Measurements from ENCODE around the gene CSF3. TPM values are rescaled to one million over a fixed set of nuclear protein-coding genes. Genes with fewer than 3 reads are reported as not detected.

CSF3 gene
- total RNA-seq, 1 donor from 2014 or later, result 0.52 TPM

DNA sequence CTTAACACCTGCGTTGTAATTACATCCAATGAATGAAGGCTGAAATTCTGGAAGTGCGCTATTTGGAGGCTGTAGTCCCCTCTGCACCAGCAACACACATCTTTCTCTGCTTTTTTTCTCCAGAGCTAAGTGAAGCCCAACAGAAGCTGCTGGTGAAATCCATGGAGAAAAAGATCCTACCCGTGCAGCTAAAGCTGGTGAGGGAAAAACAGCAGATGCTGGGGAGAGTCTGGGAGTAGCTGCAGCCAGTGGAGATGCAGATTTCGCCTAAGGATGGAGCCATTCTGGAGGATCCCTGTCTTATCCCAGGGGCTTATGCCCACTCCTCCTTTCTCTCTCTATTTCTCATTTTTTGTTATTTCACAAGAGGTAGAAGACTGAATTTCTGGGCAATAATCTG, 39.4 kb upstream of the CSF3 start:
- no peak overlapping the region for H3K4me3 ChIP-seq (ENCODE audit: low read length in 3 of 3)
- no peaks in the 10 kb centered on the region for H3K9me3 ChIP-seq (ENCODE audit: control insufficient read depth in 3 of 3, low read length in 3 of 3)
- H3K36me3 ChIP-seq (ENCODE audit: control insufficient read depth in 3 of 3, insufficient read depth in 3 of 3, low read length in 3 of 3), result peaks cover 0 to 1% (median 0%) of the 10 kb centered on the region in 3 donors
- H3K27ac ChIP-seq (ENCODE audit: low read depth, low read length), result no peak overlapping the region
- H3K27me3 ChIP-seq (ENCODE audit: control insufficient read depth in 3 of 3, insufficient read depth in 3 of 3, low read length in 3 of 3), result peaks cover 0 to 8% (median 8%) of the 10 kb centered on the region in 3 donors
- peaks cover 6 to 13% (median 7%) of the 10 kb centered on the region in 3 donors for H3K4me1 ChIP-seq (ENCODE audit: control insufficient read depth in 3 of 3, insufficient read depth in 3 of 3, low read length in 3 of 3)
- H3K9ac ChIP-seq (ENCODE audit: low read depth in 1 of 3, low read length in 3 of 3), result no peak overlapping the region

DNA sequence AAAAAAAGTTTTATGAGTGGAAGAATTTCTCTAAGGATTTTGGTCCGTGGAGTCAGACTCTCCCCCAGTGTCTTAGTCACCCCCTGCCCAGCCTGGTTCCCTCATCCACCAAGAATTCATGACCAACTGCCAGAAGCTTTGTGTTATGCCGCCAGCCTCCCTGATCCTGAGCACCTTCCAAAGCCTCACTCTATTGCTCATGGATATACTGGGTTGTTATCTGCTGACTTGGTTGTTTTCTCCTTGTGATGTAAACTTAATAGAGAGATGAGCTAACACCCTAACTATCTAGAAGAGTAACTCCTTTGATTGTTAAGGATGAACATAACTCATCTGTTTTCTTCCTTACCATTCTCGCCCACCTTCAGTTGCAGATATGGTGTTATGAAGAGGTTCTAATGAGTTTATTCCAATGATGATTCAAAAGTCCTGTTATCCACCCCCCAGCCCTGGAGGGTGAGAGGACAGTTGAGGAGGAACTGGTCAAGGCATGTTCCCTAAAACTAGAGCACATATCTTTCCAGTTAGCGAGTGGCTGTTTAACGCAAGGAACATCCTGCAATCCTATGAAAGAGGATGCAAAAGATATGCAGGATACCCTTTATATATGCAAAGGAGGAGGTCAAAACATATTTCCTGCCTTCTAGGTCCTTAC, 36.1 kb upstream of the CSF3 start:
- Histone ChIP-seq H3K9ac (ENCODE audit: low read depth in 1 of 3, low read length in 3 of 3) (no peak overlapping the region), H3K9me3 (ENCODE audit: control insufficient read depth in 3 of 3, low read length in 3 of 3) (no peaks in the 10 kb centered on the region), H3K4me3 (ENCODE audit: low read length in 3 of 3) (peak overlapping the region in 1 of 3 donors; percentile 99), H3K27me3 (ENCODE audit: control insufficient read depth in 3 of 3, insufficient read depth in 3 of 3, low read length in 3 of 3) (peaks cover 0 to 5% (median 5%) of the 10 kb centered on the region in 3 donors), H3K36me3 (ENCODE audit: control insufficient read depth in 3 of 3, insufficient read depth in 3 of 3, low read length in 3 of 3) (peaks cover under 1 to 6% (median 3%) of the 10 kb centered on the region in 3 donors), H3K4me1 (ENCODE audit: control insufficient read depth in 3 of 3, insufficient read depth in 3 of 3, low read length in 3 of 3) (peaks cover 17 to 32% (median 24%) of the 10 kb centered on the region in 3 donors), H3K27ac (ENCODE audit: low read depth, low read length) (no peak overlapping the region)

- Histone ChIP-seq H3K9ac (ENCODE audit: low read depth in 1 of 3, low read length in 3 of 3) (peak overlapping the region; percentile 82 to 99 (median 98)), H3K9me3 (ENCODE audit: control insufficient read depth in 3 of 3, low read length in 3 of 3) (no peaks in the 10 kb centered on the region), H3K27me3 (ENCODE audit: control insufficient read depth in 3 of 3, insufficient read depth in 3 of 3, low read length in 3 of 3) (peaks cover 0 to 5% (median 0%) of the 10 kb centered on the region in 3 donors), H3K27ac (ENCODE audit: low read depth, low read length) (peak overlapping the region; percentile 98), H3K4me3 (ENCODE audit: low read length in 3 of 3) (peak overlapping the region; percentile 93 to 99 (median 96)), H3K36me3 (ENCODE audit: control insufficient read depth in 3 of 3, insufficient read depth in 3 of 3, low read length in 3 of 3) (peaks cover 8 to 13% (median 11%) of the 10 kb centered on the region in 3 donors), H3K4me1 (ENCODE audit: control insufficient read depth in 3 of 3, insufficient read depth in 3 of 3, low read length in 3 of 3) (peaks cover 17 to 36% (median 24%) of the 10 kb centered on the region in 3 donors)
Observed at GRCh38 chr17:39979893-39980350, 35.3 kb upstream of the CSF3 start.

DNA sequence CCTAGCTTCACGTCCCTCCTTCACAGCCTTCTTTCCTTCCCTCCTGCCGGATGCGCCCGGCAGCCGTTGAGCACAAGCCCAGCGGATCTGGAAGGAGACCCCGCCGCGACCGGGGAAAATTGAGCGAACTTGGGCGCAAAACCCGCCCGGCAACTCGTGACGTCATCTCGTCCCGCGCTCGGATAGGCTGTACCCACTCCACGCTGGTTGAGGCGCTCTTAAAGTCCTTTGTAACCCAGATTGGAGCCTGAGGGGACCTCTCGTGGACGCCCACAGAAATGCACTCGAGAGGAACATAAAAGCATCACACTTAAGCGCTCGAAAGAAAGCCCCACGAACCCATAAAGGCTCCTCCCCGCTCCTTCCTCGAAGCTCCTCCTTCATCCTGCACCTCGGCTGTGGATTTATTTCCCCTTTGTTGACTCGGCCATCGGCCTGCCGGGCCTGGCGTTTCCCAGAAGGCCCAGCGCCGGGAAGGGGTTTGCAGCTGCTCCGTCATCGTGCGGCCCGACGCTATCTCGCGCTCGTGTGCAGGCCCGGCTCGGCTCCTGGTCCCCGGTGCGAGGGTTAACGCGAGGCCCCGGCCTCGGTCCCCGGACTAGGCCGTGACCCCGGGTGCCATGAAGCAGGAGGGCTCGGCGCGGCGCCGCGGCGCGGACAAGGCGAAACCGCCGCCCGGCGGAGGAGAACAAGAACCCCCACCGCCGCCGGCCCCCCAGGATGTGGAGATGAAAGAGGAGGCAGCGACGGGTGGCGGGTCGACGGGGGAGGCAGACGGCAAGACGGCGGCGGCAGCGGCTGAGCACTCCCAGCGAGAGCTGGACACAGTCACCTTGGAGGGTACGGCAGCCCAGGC, 34.7 kb upstream of the CSF3 start, which contains the start of gene PSMD3:
Gene PSMD3 (plus strand): TSS at position 457 of the 856 bp plus-strand sequence. CDS start 164 bp downstream, at position 621.
- Histone ChIP-seq H3K4me1 (ENCODE audit: control insufficient read depth in 3 of 3, insufficient read depth in 3 of 3, low read length in 3 of 3) (peaks cover 17 to 36% (median 24%) of the 10 kb centered on the region in 3 donors), H3K27me3 (ENCODE audit: control insufficient read depth in 3 of 3, insufficient read depth in 3 of 3, low read length in 3 of 3) (peaks cover 0 to 4% (median 0%) of the 10 kb centered on the region in 3 donors), H3K9ac (ENCODE audit: low read depth in 1 of 3, low read length in 3 of 3) (peak within 1 kb of the TSS; percentile 98 to 99 (median 99)), H3K27ac (ENCODE audit: low read depth, low read length) (peak within 1 kb of the TSS; percentile 98), H3K4me3 (ENCODE audit: low read length in 3 of 3) (peak within 1 kb of the TSS; percentile 93 to 99 (median 96)), H3K9me3 (ENCODE audit: control insufficient read depth in 3 of 3, low read length in 3 of 3) (no peaks in the 10 kb centered on the region), H3K36me3 (ENCODE audit: control insufficient read depth in 3 of 3, insufficient read depth in 3 of 3, low read length in 3 of 3) (peaks cover 15 to 20% (median 17%) of the 10 kb centered on the region in 3 donors)

GRCh38 chr17:39981207-39981741, 34.0 kb upstream of the CSF3 start:
- Histone ChIP-seq H3K27me3 (ENCODE audit: control insufficient read depth in 3 of 3, insufficient read depth in 3 of 3, low read length in 3 of 3) (no peaks in the 10 kb centered on the region), H3K4me1 (ENCODE audit: control insufficient read depth in 3 of 3, insufficient read depth in 3 of 3, low read length in 3 of 3) (peaks cover 17 to 36% (median 24%) of the 10 kb centered on the region in 3 donors), H3K9me3 (ENCODE audit: control insufficient read depth in 3 of 3, low read length in 3 of 3) (no peaks in the 10 kb centered on the region), H3K9ac (ENCODE audit: low read depth in 1 of 3, low read length in 3 of 3) (peak overlapping the region; percentile 98 to 99 (median 99)), H3K27ac (ENCODE audit: low read depth, low read length) (peak overlapping the region; percentile 98), H3K4me3 (ENCODE audit: low read length in 3 of 3) (peak overlapping the region; percentile 93 to 99 (median 96)), H3K36me3 (ENCODE audit: control insufficient read depth in 3 of 3, insufficient read depth in 3 of 3, low read length in 3 of 3) (peaks cover 22 to 27% (median 24%) of the 10 kb centered on the region in 3 donors)

DNA sequence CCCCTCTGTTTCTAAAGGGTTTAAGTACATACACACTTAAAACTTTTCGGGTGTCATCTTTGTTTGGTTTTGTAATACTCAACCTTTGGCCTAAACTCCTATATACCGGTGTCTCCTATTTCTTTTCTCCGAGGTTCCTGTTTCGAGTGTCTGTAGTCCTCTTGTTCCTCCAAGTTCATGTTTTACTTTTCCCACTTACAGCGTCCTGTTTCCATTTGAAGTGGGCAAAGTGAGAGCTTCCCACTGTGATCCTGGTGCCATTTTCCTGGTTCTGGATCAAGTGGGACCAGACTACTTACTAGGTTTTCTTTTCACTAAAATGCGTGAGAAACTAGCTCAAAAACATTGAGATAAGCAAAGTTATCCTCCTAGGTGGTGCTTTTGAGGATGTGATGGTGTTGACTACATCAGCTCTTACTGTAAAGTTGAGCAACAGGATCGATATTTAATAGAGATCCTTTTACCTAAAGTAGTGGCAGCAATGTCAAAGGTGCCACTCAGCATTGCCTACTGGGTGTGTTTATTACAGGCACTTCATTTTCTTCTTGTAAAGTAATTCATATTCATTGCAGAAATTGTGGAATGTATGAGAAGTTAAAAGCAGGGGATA, 33.4 kb upstream of the CSF3 start:
- H3K4me1 ChIP-seq (ENCODE audit: control insufficient read depth in 3 of 3, insufficient read depth in 3 of 3, low read length in 3 of 3), result peaks cover 17 to 36% (median 24%) of the 10 kb centered on the region in 3 donors
- H3K27me3 ChIP-seq (ENCODE audit: control insufficient read depth in 3 of 3, insufficient read depth in 3 of 3, low read length in 3 of 3), result no peaks in the 10 kb centered on the region
- H3K36me3 ChIP-seq (ENCODE audit: control insufficient read depth in 3 of 3, insufficient read depth in 3 of 3, low read length in 3 of 3), result peaks cover 28 to 33% (median 30%) of the 10 kb centered on the region in 3 donors
- peak overlapping the region; percentile 98 for H3K27ac ChIP-seq (ENCODE audit: low read depth, low read length)
- H3K4me3 ChIP-seq (ENCODE audit: low read length in 3 of 3), result peak overlapping the region; percentile 93 to 99 (median 96)
- H3K9ac ChIP-seq (ENCODE audit: low read depth in 1 of 3, low read length in 3 of 3), result peak overlapping the region; percentile 98 to 99 (median 99)
- no peaks in the 10 kb centered on the region for H3K9me3 ChIP-seq (ENCODE audit: control insufficient read depth in 3 of 3, low read length in 3 of 3)

- Histone ChIP-seq H3K36me3 (ENCODE audit: control insufficient read depth in 3 of 3, insufficient read depth in 3 of 3, low read length in 3 of 3) (peaks cover 86 to 92% (median 91%) of the 10 kb centered on the region in 3 donors), H3K27me3 (ENCODE audit: control insufficient read depth in 3 of 3, insufficient read depth in 3 of 3, low read length in 3 of 3) (no peaks in the 10 kb centered on the region), H3K27ac (ENCODE audit: low read depth, low read length) (no peak overlapping the region), H3K9me3 (ENCODE audit: control insufficient read depth in 3 of 3, low read length in 3 of 3) (no peaks in the 10 kb centered on the region), H3K4me3 (ENCODE audit: low read length in 3 of 3) (no peak overlapping the region), H3K9ac (ENCODE audit: low read depth in 1 of 3, low read length in 3 of 3) (no peak overlapping the region), H3K4me1 (ENCODE audit: control insufficient read depth in 3 of 3, insufficient read depth in 3 of 3, low read length in 3 of 3) (peaks cover 0 to 5% (median 4%) of the 10 kb centered on the region in 3 donors)
Observed at GRCh38 chr17:39988206-39988810, 26.9 kb upstream of the CSF3 start.

DNA sequence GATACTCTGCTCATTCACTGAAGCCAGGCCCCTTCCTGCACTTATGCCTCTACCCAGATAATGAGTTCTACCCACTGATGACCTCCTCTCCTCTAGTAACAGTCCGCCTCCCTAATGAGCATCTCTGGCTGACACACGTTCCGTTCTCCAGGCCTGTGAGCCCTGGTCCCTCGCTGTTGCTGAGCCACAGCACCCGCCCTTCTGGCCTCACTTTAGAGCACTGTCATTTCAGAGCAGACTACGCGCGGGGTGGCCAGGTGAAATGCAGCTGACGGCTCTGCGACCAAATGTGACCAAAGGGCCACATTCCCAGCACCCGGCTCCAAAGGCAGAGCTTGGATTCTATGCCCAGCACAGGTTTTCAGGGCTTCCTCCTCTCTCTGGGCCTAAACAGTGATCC, 20.8 kb upstream of the CSF3 start:
- Histone ChIP-seq H3K9ac (ENCODE audit: low read depth in 1 of 3, low read length in 3 of 3) (no peak overlapping the region), H3K36me3 (ENCODE audit: control insufficient read depth in 3 of 3, insufficient read depth in 3 of 3, low read length in 3 of 3) (peaks cover 73 to 84% (median 82%) of the 10 kb centered on the region in 3 donors), H3K4me3 (ENCODE audit: low read length in 3 of 3) (no peak overlapping the region), H3K9me3 (ENCODE audit: control insufficient read depth in 3 of 3, low read length in 3 of 3) (no peaks in the 10 kb centered on the region), H3K27ac (ENCODE audit: low read depth, low read length) (no peak overlapping the region), H3K4me1 (ENCODE audit: control insufficient read depth in 3 of 3, insufficient read depth in 3 of 3, low read length in 3 of 3) (peaks cover 4 to 9% (median 5%) of the 10 kb centered on the region in 3 donors), H3K27me3 (ENCODE audit: control insufficient read depth in 3 of 3, insufficient read depth in 3 of 3, low read length in 3 of 3) (no peaks in the 10 kb centered on the region)

- Histone ChIP-seq H3K4me1 (ENCODE audit: control insufficient read depth in 3 of 3, insufficient read depth in 3 of 3, low read length in 3 of 3) (peaks cover 4 to 9% (median 5%) of the 10 kb centered on the region in 3 donors), H3K27me3 (ENCODE audit: control insufficient read depth in 3 of 3, insufficient read depth in 3 of 3, low read length in 3 of 3) (no peaks in the 10 kb centered on the region), H3K9me3 (ENCODE audit: control insufficient read depth in 3 of 3, low read length in 3 of 3) (no peaks in the 10 kb centered on the region), H3K4me3 (ENCODE audit: low read length in 3 of 3) (no peak overlapping the region), H3K27ac (ENCODE audit: low read depth, low read length) (no peak overlapping the region), H3K9ac (ENCODE audit: low read depth in 1 of 3, low read length in 3 of 3) (peak overlapping the region in 1 of 3 donors; percentile 33), H3K36me3 (ENCODE audit: control insufficient read depth in 3 of 3, insufficient read depth in 3 of 3, low read length in 3 of 3) (peaks cover 63 to 74% (median 72%) of the 10 kb centered on the region in 3 donors)
Observed at GRCh38 chr17:39995438-39995837, 19.8 kb upstream of the CSF3 start.

Measured in skeletal muscle tissue (tissue), 4 donors.